ENCODE data around the gene CDCP2. TPM values are rescaled to one million over a fixed set of nuclear protein-coding genes. Genes with fewer than 3 reads are reported as not detected.

The CDCP2 gene
- total RNA-seq, 1 donor from 2014 or later: not detected

GRCh38 chr1:54161495-54162168 is 8.8 kb upstream of the CDCP2 start:
- Histone ChIP-seq H3K4me3 (no peak overlapping the region), H3K36me3 (no peaks in the 10 kb centered on the region), H3K9me3 (no peaks in the 10 kb centered on the region), H3K27me3 (no peaks in the 10 kb centered on the region), H3K4me1 (no peaks in the 10 kb centered on the region), H3K27ac (no peak overlapping the region)
- intact Hi-C loops (cut with DNase I): no loop called here
- no peak for TF ChIP-seq CTCF (IDR thresholded peaks at IDR 0.05)
- DNase-seq (ENCODE audit: low spot score in 2 of 2): no peak

GRCh38 chr1:54160351-54160750 is 7.6 kb upstream of the CDCP2 start:
- H3K27ac ChIP-seq: no peak overlapping the region
- no peaks in the 10 kb centered on the region for H3K27me3 ChIP-seq
- no peak for TF ChIP-seq CTCF (IDR thresholded peaks at IDR 0.05)
- H3K4me1 ChIP-seq: no peaks in the 10 kb centered on the region
- no peaks in the 10 kb centered on the region for H3K36me3 ChIP-seq
- H3K9me3 ChIP-seq: no peaks in the 10 kb centered on the region
- DNase-seq (ENCODE audit: low spot score in 2 of 2): no peak
- intact Hi-C loops (cut with DNase I): no loop called here
- H3K4me3 ChIP-seq: no peak overlapping the region

- no peak for DNase-seq (ENCODE audit: low spot score in 2 of 2)
- TF ChIP-seq CTCF (IDR thresholded peaks at IDR 0.05): no peak
- no peak overlapping the region for H3K4me3 ChIP-seq
- no peak overlapping the region for H3K27ac ChIP-seq
- intact Hi-C loops (cut with DNase I): no loop called here
- H3K27me3 ChIP-seq: no peaks in the 10 kb centered on the region
- H3K36me3 ChIP-seq: no peaks in the 10 kb centered on the region
- H3K9me3 ChIP-seq: no peaks in the 10 kb centered on the region
- no peaks in the 10 kb centered on the region for H3K4me1 ChIP-seq
Measured at GRCh38 chr1:54159733-54160316, 7.0 kb upstream of the CDCP2 start.

- Histone ChIP-seq H3K27ac (no peak overlapping the region), H3K4me1 (peaks cover 0 to 10% of the 10 kb centered on the region in 2 donors), H3K27me3 (no peaks in the 10 kb centered on the region), H3K36me3 (no peaks in the 10 kb centered on the region), H3K9me3 (no peaks in the 10 kb centered on the region), H3K4me3 (no peak overlapping the region)
- no peak for DNase-seq (ENCODE audit: low spot score in 2 of 2)
- intact Hi-C loops (cut with DNase I): no loop called here
- no peak for TF ChIP-seq CTCF (IDR thresholded peaks at IDR 0.05)
Measured at GRCh38 chr1:54158071-54158470, 5.3 kb upstream of the CDCP2 start.

DNA sequence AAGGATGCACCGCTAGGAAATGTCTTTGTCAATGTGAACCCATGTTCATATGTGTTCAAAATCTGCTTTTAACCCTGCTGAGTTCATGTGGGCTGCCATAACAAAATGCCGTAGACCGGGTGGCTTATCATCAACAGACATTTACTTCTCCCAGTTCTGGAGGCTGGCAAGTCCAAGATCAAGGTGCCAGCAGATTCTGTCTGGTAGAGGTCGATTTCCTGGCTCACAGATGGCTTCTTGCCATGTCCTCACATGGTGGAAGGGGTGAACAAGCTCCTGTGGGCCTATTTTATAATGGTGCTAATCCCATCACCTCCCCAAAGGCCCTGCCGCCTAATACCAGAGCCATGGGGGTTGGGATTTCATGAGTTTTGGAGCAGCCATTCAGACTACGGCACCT is 4.6 kb upstream of the CDCP2 start:
- intact Hi-C loops (cut with DNase I): no loop called here
- peaks cover 0 to 10% of the 10 kb centered on the region in 2 donors for H3K4me1 ChIP-seq

More for the DNA sequence above, 4.6 kb upstream of the CDCP2 start:
- TF ChIP-seq CTCF (IDR thresholded peaks at IDR 0.05): no peak
- no peaks in the 10 kb centered on the region for H3K27me3 ChIP-seq
- no peaks in the 10 kb centered on the region for H3K9me3 ChIP-seq
- no peak for DNase-seq (ENCODE audit: low spot score in 2 of 2)
- no peaks in the 10 kb centered on the region for H3K36me3 ChIP-seq
- no peak overlapping the region for H3K4me3 ChIP-seq
- H3K27ac ChIP-seq: no peak overlapping the region

All from ascending aorta (tissue), 2 donors.